ENCODE results near the gene GPR87. TPM values are rescaled to one million over a fixed set of nuclear protein-coding genes. Genes with fewer than 3 reads are reported as not detected.

Gene GPR87
- total and polyA plus RNA-seq, 9 of the 15 experiments (the other 6 are each of a cell fraction or from before 2014, with no cell fraction given) = not detected

DNA sequence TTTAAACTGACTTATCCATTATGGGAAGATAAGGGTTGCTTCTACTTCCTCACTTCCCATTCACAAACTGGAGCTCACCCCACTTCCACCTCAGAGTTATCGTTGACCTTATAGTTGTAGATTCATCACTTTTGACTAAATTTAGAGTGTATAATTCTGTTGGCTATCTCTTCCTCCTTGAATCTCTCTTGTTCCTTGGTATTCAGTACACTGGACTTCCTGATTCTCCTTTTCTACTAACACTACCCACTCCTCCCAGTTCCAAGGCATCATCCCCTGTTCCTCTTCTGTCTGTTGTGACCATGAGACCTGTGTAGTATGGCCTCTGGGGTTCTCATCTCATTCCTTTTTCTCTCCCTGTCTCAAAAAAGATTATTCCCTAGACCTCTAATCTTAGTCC is 5.9 kb upstream of the GPR87 start:
- no TSS peak for BruUV-seq (replicated peaks)
- Histone ChIP-seq H3K9me3 (replicated peaks; ENCODE audit: control insufficient read depth, insufficient read depth, low read depth, low read length) (no peaks in the 10 kb centered on the region), H3K9ac (ENCODE audit: insufficient read depth in 1 of 2, low read depth in 2 of 2, low read length in 2 of 2) (no peak overlapping the region), H2AFZ (ENCODE audit: low read depth, low read length) (no peak overlapping the region), H3K79me2 (ENCODE audit: control insufficient read depth, insufficient read depth, low read length) (no peaks in the 10 kb centered on the region), H4K20me1 (replicated peaks; ENCODE audit: control insufficient read depth, insufficient read depth, low read length) (no peaks in the 10 kb centered on the region), H3K36me3 (ENCODE audit: control insufficient read depth, insufficient read depth, low read length) (no peaks in the 10 kb centered on the region), H3K4me1 (replicated peaks in 1 of 2; ENCODE audit: control insufficient read depth in 2 of 2, insufficient read depth in 2 of 2, low read length in 2 of 2) (no peaks in the 10 kb centered on the region), H3K27ac (ENCODE audit: extremely low read depth, low read depth, low read length) (no peak overlapping the region), H3K9me1 (ENCODE audit: control insufficient read depth, insufficient read depth, low read length) (no peaks in the 10 kb centered on the region), H3K4me2 (ENCODE audit: insufficient read depth, low read length) (no peak overlapping the region), H3K27me3 (ENCODE audit: control insufficient read depth in 2 of 2, insufficient read depth in 2 of 2, low read length in 2 of 2) (peaks cover 2 to 8% of the 10 kb centered on the region in 2 experiments; a peak in 2 of 5 replicates), H3K4me3 (no peak overlapping the region)
- ATAC-seq = no peak
- FAIRE-seq = no peak
- WGBS (ENCODE audit: insufficient coverage, low coverage, missing lambda C conversion rate) = 14% methylated on average over 1 of the region's 1 CpG
- no peak for TF ChIP-seq ZEB2 (IDR thresholded peaks at IDR 0.05)
- TF ChIP-seq ZC3H8 (IDR thresholded peaks at IDR 0.05) = no peak
- no peak for TF ChIP-seq ZBTB8A (IDR thresholded peaks at IDR 0.05; ENCODE audit: partially characterized antibody)
- TF ChIP-seq, protein P1, sequence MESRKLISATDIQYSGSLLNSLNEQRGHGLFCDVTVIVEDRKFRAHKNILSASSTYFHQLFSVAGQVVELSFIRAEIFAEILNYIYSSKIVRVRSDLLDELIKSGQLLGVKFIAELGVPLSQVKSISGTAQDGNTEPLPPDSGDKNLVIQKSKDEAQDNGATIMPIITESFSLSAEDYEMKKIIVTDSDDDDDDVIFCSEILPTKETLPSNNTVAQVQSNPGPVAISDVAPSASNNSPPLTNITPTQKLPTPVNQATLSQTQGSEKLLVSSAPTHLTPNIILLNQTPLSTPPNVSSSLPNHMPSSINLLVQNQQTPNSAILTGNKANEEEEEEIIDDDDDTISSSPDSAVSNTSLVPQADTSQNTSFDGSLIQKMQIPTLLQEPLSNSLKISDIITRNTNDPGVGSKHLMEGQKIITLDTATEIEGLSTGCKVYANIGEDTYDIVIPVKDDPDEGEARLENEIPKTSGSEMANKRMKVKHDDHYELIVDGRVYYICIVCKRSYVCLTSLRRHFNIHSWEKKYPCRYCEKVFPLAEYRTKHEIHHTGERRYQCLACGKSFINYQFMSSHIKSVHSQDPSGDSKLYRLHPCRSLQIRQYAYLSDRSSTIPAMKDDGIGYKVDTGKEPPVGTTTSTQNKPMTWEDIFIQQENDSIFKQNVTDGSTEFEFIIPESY (CRISPR knock-in tag; IDR thresholded peaks at IDR 0.05) = no peak
- TF ChIP-seq CCNT2 (IDR thresholded peaks at IDR 0.05; ENCODE audit: borderline replicate concordance, extremely low read depth, insufficient read length, low read depth, low read length) = no peak
- no peak for TF ChIP-seq CEBPB (tag; IDR thresholded peaks at IDR 0.05)
- TF ChIP-seq MCM7 (IDR thresholded peaks at IDR 0.05) = no peak
- TF ChIP-seq, protein P2, sequence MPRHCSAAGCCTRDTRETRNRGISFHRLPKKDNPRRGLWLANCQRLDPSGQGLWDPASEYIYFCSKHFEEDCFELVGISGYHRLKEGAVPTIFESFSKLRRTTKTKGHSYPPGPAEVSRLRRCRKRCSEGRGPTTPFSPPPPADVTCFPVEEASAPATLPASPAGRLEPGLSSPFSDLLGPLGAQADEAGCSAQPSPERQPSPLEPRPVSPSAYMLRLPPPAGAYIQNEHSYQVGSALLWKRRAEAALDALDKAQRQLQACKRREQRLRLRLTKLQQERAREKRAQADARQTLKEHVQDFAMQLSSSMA (CRISPR knock-in tag; IDR thresholded peaks at IDR 0.05) = no peak
- in situ Hi-C loops (cut with MboI) = no loop called here
- ChIA-PET POLR2A (interaction anchor here (0.7 kb wide), 1 partner anchor 12 kb away, joined by 3 read pairs; no protein-coding TSS in a partner anchor), CTCF (ENCODE audit: low intra/inter-chr PET ratio) (no interaction called here)
- no peak for DNase-seq (ENCODE audit: extremely low read depth in 1 of 4, low spot score in 3 of 4)
- intact Hi-C loops (cut with micrococcal nuclease) = no loop called here

Data from K562 (cell line).